Omental fat pad (tissue), 4 donors: ENCODE results near the gene SYNM. TPM values are rescaled to one million over a fixed set of nuclear protein-coding genes. Genes with fewer than 3 reads are reported as not detected.

Experiments used
- ATAC-seq: fragments of 150-250 bp; one replicate; pipeline ENCODE4 v1.9.1; 2016; ENCODE audit warnings: mild to moderate bottlenecking, moderate library complexity; ENCODE audit not compliant: low FRiP score
- DNase-seq: peaks from one replicate; pipeline ENCODE4 v3.0.0-alpha.2; 2019; ENCODE audit warnings: low spot score
- total RNA-seq, 4 donors: library from RNA; depleted of rRNA; stranded (reverse); fragments of >200 nt; gene quantifications; one replicate each; pipeline ENCODE4 v1.1.0, GENCODE V29; 2016
- TF ChIP-seq, protein P1 (sequence below), 3 donors: fragments of 450-650 bp; IDR thresholded peaks; one replicate each; pipeline ENCODE4 v1.5.1; 2016 to 2017; ENCODE audit warnings: antibody characterized with exemption in 3 of 3, mild to moderate bottlenecking in 3 of 3, moderate library complexity in 2 of 3

The SYNM gene
- total RNA-seq, 4 donors from 2014 or later: 13.6 to 49.7 (median 37.5) TPM

GRCh38 chr15:99086327-99086667 lies 18.6 kb upstream of the SYNM start:
- DNase-seq (no peak), ATAC-seq (peak; percentile 28)
- TF ChIP-seq, protein P1, sequence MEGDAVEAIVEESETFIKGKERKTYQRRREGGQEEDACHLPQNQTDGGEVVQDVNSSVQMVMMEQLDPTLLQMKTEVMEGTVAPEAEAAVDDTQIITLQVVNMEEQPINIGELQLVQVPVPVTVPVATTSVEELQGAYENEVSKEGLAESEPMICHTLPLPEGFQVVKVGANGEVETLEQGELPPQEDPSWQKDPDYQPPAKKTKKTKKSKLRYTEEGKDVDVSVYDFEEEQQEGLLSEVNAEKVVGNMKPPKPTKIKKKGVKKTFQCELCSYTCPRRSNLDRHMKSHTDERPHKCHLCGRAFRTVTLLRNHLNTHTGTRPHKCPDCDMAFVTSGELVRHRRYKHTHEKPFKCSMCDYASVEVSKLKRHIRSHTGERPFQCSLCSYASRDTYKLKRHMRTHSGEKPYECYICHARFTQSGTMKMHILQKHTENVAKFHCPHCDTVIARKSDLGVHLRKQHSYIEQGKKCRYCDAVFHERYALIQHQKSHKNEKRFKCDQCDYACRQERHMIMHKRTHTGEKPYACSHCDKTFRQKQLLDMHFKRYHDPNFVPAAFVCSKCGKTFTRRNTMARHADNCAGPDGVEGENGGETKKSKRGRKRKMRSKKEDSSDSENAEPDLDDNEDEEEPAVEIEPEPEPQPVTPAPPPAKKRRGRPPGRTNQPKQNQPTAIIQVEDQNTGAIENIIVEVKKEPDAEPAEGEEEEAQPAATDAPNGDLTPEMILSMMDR (IDR thresholded peaks at IDR 0.05): no peak

- TF ChIP-seq, protein P1 (IDR thresholded peaks at IDR 0.05): no peak
- DNase-seq (no peak), ATAC-seq (no peak)
Observed at GRCh38 chr15:99087405-99087943, 17.4 kb upstream of the SYNM start.

DNA sequence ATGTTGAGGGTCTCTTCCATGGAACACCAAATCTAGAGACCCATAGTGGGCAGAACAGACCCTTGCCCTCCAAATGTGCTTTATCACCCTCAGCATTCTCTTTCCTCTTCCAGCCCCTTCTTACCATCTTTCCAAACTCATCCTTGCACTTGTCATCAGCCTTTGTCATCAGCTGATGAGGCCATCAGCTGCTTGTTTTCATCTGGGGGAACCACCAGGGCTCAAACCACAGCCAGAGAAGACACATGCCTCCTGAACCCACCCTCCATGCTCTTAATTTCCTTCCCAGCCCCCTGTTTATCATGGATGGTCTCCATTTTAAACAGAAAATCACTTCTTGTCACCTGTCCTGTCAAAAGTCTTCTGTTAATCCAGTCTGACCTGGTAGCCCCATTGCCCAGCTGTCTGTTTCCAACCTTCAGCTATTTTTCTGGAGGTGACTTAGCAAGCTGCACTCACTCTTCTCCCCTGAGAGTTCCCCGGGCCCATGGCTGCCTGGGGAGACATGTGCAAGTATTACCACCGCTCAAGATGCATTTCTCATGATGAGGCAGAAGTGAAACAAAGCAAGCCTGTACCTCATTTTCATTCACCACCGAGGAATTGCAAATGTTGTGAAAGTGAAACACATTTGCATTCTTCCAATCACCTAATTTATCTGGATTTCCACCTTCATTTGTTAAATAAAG lies 14.7 kb upstream of the SYNM start:
- ATAC-seq: no peak
- no peak for DNase-seq
- TF ChIP-seq, protein P1 (IDR thresholded peaks at IDR 0.05): no peak

DNA sequence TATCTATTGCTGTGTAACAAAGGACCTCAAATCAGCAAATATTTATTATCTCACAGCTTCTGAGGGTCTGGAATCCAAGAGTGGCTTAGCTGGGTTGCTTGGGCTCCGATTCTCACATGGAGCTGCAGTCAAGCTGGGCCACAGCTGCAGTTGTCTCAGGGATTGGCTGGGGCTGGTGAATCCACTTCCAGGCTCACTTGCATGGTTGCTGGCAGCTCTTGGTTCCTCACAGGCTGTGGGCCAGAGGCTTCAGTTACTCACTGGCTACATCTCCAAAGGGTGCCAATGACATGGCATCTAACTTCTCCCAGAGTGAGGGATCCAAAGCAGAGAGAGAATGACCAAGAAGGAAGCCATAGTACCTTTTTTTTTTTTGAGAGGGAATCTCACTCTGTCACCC lies 13.9 kb upstream of the SYNM start:
- DNase-seq (no peak), ATAC-seq (no peak)
- TF ChIP-seq, protein P1 (IDR thresholded peaks at IDR 0.05): no peak

DNA sequence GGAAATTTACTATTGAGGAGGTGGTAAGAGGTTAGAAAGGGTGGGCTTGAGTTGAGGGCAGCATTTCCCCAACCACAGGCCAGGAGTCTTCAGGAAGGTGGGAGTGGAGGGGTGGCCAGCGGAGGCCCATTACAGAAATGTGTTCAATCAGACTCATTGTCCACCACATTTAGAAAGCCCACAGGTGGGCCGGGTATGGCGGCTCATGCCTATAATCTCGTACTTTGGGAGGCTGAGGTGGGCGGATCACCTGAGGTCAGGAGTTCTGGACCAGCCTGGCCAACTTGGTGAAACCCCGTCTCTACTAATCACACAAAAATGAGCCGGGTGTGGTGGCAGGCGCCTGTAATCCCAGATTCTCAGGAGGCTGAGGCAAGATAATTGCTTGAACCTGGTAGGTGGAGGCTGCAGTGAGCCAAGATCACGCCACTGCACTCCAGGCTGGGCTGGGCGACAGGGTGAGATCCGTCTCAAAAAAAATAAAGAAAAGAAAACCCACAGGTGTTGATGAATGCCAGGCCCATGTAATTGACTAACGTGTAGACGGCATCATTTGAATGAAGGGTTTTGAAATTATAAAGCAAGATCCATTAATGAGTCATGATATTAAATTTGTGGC lies 12.2 kb upstream of the SYNM start:
- ATAC-seq: no peak
- TF ChIP-seq, protein P1 (IDR thresholded peaks at IDR 0.05): no peak
- no peak for DNase-seq

DNA sequence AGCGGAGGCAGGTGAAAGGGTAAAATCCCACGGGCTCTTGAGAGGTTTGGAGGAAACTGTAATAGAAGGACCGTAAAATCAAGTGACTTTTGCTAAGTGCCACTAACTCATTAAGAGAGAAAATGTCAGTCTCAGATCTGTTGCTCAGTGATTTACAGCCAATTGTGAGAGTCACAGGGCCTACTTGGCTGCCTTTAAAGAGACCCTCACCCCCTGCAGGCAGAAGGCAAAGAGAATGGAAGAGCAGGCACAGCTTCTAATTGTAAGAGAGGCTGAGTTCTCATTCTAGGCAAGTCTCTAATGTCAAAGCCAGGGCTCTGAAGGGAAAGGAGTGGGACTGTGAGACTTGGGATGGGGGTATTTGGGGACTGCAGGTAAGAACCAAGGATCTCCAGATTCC lies 9.3 kb upstream of the SYNM start:
- ATAC-seq: no peak
- TF ChIP-seq, protein P1 (IDR thresholded peaks at IDR 0.05): no peak
- DNase-seq: no peak
